HG03342 (cell line): ENCODE results near the gene CCDC127.

ENCODE experiments used
- ATAC-seq: cut with Tn5 transposase; IDR thresholded peaks from one replicate; pipeline ENCODE4 v1.9.1; 2021; ENCODE audit warnings: mild to moderate bottlenecking, moderate library complexity; ENCODE audit not compliant: unreplicated experiment

CCDC127 gene

GRCh38 chr5:191036-191948 is 26.7 kb downstream of the CCDC127 start, which contains the start of gene LRRC14B:
Gene LRRC14B, plus strand, starts transcription at chr5:191495. Its CDS starts 44 bp downstream, at chr5:191539.
- ATAC-seq = no peak

GRCh38 chr5:190366-191035 is 27.5 kb downstream of the CCDC127 start:
- ATAC-seq = no peak

- no peak for ATAC-seq
Observed at GRCh38 chr5:189976-190365, 28.0 kb downstream of the CCDC127 start.

- ATAC-seq = no peak
Observed at GRCh38 chr5:189486-189885, 28.5 kb downstream of the CCDC127 start.

GRCh38 chr5:188488-189481 is 29.2 kb downstream of the CCDC127 start:
- peak; percentile 84 for ATAC-seq

- no peak for ATAC-seq
Observed at GRCh38 chr5:187617-188451, 30.1 kb downstream of the CCDC127 start.

GRCh38 chr5:187042-187431 is 30.9 kb downstream of the CCDC127 start:
- no peak for ATAC-seq

- no peak for ATAC-seq
Observed at GRCh38 chr5:186091-187041, 31.6 kb downstream of the CCDC127 start.

GRCh38 chr5:185095-186070 is 32.6 kb downstream of the CCDC127 start:
- ATAC-seq = no peak

- no peak for ATAC-seq
Observed at GRCh38 chr5:184471-184870, 33.5 kb downstream of the CCDC127 start.

GRCh38 chr5:182126-182525 is 35.8 kb downstream of the CCDC127 start:
- no peak for ATAC-seq

- ATAC-seq = no peak
Observed at GRCh38 chr5:181566-181965, 36.4 kb downstream of the CCDC127 start.

- no peak for ATAC-seq
Observed at GRCh38 chr5:181160-181559, 36.8 kb downstream of the CCDC127 start.

GRCh38 chr5:180286-180918 is 37.6 kb downstream of the CCDC127 start:
- no peak for ATAC-seq

GRCh38 chr5:179401-179800 is 38.6 kb downstream of the CCDC127 start:
- no peak for ATAC-seq

- ATAC-seq = no peak
Observed at GRCh38 chr5:178110-178509, 39.8 kb downstream of the CCDC127 start.

GRCh38 chr5:176296-176823 is 41.6 kb downstream of the CCDC127 start:
- ATAC-seq = no peak
